ENCODE data around the gene C1orf53. TPM values are rescaled to one million over a fixed set of nuclear protein-coding genes. Genes with fewer than 3 reads are reported as not detected.
"Not testable (repeated sequence)": the region's sequence is repeated elsewhere in the genome, so short reads cannot be mapped to it uniquely, and the experiment has no call there.

The C1orf53 gene
- total RNA-seq, 2 donors from 2014 or later: 1.8 TPM; not detected in 1

GRCh38 chr1:197942042-197942441 is 39.6 kb downstream of the C1orf53 start:
- H3K4me1 Mint-ChIP-seq (ENCODE audit: low read depth in 2 of 2): no peaks in the 10 kb centered on the region
- no peak for ATAC-seq
- H3K27me3 Mint-ChIP-seq: peaks cover 21 to 23% of the 10 kb centered on the region in 2 donors
- no peaks in the 10 kb centered on the region for H3K36me3 Mint-ChIP-seq
- H3K27ac Mint-ChIP-seq: no peak overlapping the region
- DNase-seq (ENCODE audit: low spot score): no peak
- no peak overlapping the region for H3K4me3 Mint-ChIP-seq
- H3K9me3 Mint-ChIP-seq: no peaks in the 10 kb centered on the region

GRCh38 chr1:197944485-197944884 is 42.1 kb downstream of the C1orf53 start:
- no peak for DNase-seq (ENCODE audit: low spot score)
- H3K27ac Mint-ChIP-seq: no peak overlapping the region
- H3K27me3 Mint-ChIP-seq: peaks cover 12% of the 10 kb centered on the region in 2 donors
- no peak for ATAC-seq
- no peaks in the 10 kb centered on the region for H3K36me3 Mint-ChIP-seq
- H3K4me3 Mint-ChIP-seq: no peak overlapping the region
- no peaks in the 10 kb centered on the region for H3K9me3 Mint-ChIP-seq
- H3K4me1 Mint-ChIP-seq (ENCODE audit: low read depth in 2 of 2): peaks cover 5 to 16% of the 10 kb centered on the region in 2 donors

GRCh38 chr1:197948926-197949899 is 46.8 kb downstream of the C1orf53 start:
- H3K27me3 Mint-ChIP-seq: peaks cover 0 to 6% of the 10 kb centered on the region in 2 donors
- H3K4me1 Mint-ChIP-seq (ENCODE audit: low read depth in 2 of 2): peaks cover 19 to 22% of the 10 kb centered on the region in 2 donors
- ATAC-seq (peak; percentile 59 to 78), DNase-seq (ENCODE audit: low spot score) (no peak)
- H3K9me3 Mint-ChIP-seq: no peaks in the 10 kb centered on the region
- peak overlapping the region; percentile 65 to 85 for H3K27ac Mint-ChIP-seq
- H3K36me3 Mint-ChIP-seq: peaks cover 5% of the 10 kb centered on the region
- peak overlapping the region; percentile 63 for H3K4me3 Mint-ChIP-seq

- H3K36me3 Mint-ChIP-seq: peaks cover 5% of the 10 kb centered on the region
- DNase-seq (ENCODE audit: low spot score) (no peak), ATAC-seq (no peak)
- peaks cover 21 to 22% of the 10 kb centered on the region in 2 donors for H3K4me1 Mint-ChIP-seq (ENCODE audit: low read depth in 2 of 2)
- no peaks in the 10 kb centered on the region for H3K9me3 Mint-ChIP-seq
- H3K27me3 Mint-ChIP-seq: no peaks in the 10 kb centered on the region
- peak overlapping the region; percentile 3 to 27 for H3K27ac Mint-ChIP-seq
- H3K4me3 Mint-ChIP-seq: no peak overlapping the region
Measured at GRCh38 chr1:197951089-197951488, 48.7 kb downstream of the C1orf53 start.

- Mint-ChIP-seq H3K27ac (peak overlapping the region; percentile 3 to 27), H3K4me1 (ENCODE audit: low read depth in 2 of 2) (peaks cover 21 to 22% of the 10 kb centered on the region in 2 donors), H3K4me3 (no peak overlapping the region), H3K27me3 (no peaks in the 10 kb centered on the region), H3K9me3 (no peaks in the 10 kb centered on the region), H3K36me3 (peaks cover 5% of the 10 kb centered on the region)
- ATAC-seq (no peak), DNase-seq (ENCODE audit: low spot score) (no peak)
Measured at GRCh38 chr1:197951617-197952175, 49.3 kb downstream of the C1orf53 start.

- Mint-ChIP-seq H3K36me3 (peaks cover 12% of the 10 kb centered on the region), H3K27me3 (peaks cover 13 to 16% of the 10 kb centered on the region in 2 donors), H3K4me1 (ENCODE audit: low read depth in 2 of 2) (peaks cover 16 to 26% of the 10 kb centered on the region in 2 donors)
- not testable (repeated sequence) for H3K27ac Mint-ChIP-seq; DNase-seq (ENCODE audit: low spot score); H3K9me3 Mint-ChIP-seq; ATAC-seq; H3K4me3 Mint-ChIP-seq
Measured at GRCh38 chr1:197953472-197953871, 51.0 kb downstream of the C1orf53 start.

GRCh38 chr1:197954718-197955418 is 52.4 kb downstream of the C1orf53 start:
- DNase-seq (ENCODE audit: low spot score) (no peak), ATAC-seq (no peak)
- peaks cover 15 to 29% of the 10 kb centered on the region in 2 donors for H3K27me3 Mint-ChIP-seq
- no peak overlapping the region for H3K4me3 Mint-ChIP-seq
- no peak overlapping the region for H3K27ac Mint-ChIP-seq
- H3K9me3 Mint-ChIP-seq: no peaks in the 10 kb centered on the region
- H3K4me1 Mint-ChIP-seq (ENCODE audit: low read depth in 2 of 2): peaks cover 2 to 17% of the 10 kb centered on the region in 2 donors
- H3K36me3 Mint-ChIP-seq: peaks cover 9% of the 10 kb centered on the region

GRCh38 chr1:197955486-197956394 is 53.3 kb downstream of the C1orf53 start:
- peaks cover 18 to 32% of the 10 kb centered on the region in 2 donors for H3K27me3 Mint-ChIP-seq
- peaks cover 0 to 15% of the 10 kb centered on the region in 2 donors for H3K4me1 Mint-ChIP-seq (ENCODE audit: low read depth in 2 of 2)
- no peaks in the 10 kb centered on the region for H3K9me3 Mint-ChIP-seq
- no peak for ATAC-seq
- no peak overlapping the region for H3K4me3 Mint-ChIP-seq
- H3K36me3 Mint-ChIP-seq: peaks cover 7% of the 10 kb centered on the region
- H3K27ac Mint-ChIP-seq: peak overlapping the region in 1 of 2 donors; percentile 23
- DNase-seq (ENCODE audit: low spot score): no peak

Other genes with a start within 250 kb of the C1orf53 start
- gene DENND1B, start 127.2 kb upstream of the C1orf53 start, total RNA-seq: 10 to 100 TPM; 26.1 to 27.7 TPM
- under 1 TPM in 1 of 2 donors, not detected in 1; 0.20 TPM for gene LHX9, start 14.7 kb downstream of the C1orf53 start, total RNA-seq

Data from natural killer cell treated with Interleukin-12 subunit alpha and Interleukin-12 subunit beta and Interleukin-15 and Interleukin-18, amount 100 ng/mL, for 72 hours (primary cell).